AG09309 (cell line): ENCODE data around the gene RNF10.
"Not testable (repeated sequence)": the region's sequence is repeated elsewhere in the genome, so short reads cannot be mapped to it uniquely, and the experiment has no call there.

ENCODE experiments used
- DNase-seq: peaks from one replicate; pipeline ENCODE4 v3.0.0-alpha.2; 2010; ENCODE audit warnings: low read depth
- H3K4me3 ChIP-seq: 2 replicates; pipeline ENCODE4 v1.5.1; 2011; ENCODE audit warnings: mild to moderate bottlenecking, low read depth, low read length, moderate library complexity; ENCODE audit not compliant: control insufficient read depth
- TF ChIP-seq, protein P1 (sequence below): IDR thresholded peaks from 2 replicates; pipeline ENCODE4 v1.5.1; 2011; ENCODE audit warnings: mild to moderate bottlenecking, low read depth, low read length, inconsistent platforms; ENCODE audit not compliant: insufficient read depth, control insufficient read depth; ENCODE audit errors: missing control alignments

Gene RNF10

DNA sequence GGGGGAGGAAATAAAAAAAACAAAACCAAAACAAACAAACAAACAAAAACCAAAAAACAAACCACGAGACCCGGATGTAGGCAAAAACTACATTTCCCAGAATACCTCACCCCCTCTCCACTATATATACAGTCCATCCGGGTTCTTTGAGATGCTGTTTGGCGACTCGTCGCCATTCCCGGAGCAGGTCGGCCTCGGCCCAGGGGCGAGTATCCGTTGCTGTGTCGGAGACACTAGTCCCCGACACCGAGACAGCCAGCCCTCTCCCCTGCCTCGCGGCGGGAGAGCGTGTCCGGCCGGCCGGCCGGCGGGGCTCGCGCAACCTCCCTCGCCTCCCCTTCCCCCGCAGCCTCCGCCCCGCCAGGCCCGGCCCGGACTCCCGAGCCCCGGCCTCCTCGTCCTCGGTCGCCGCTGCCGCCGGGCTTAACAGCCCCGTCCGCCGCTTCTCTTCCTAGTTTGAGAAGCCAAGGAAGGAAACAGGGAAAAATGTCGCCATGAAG is at the start of gene RNF10:
Gene RNF10 (plus strand): TSS at position 154 of the 500 bp plus-strand sequence. CDS start 456 bp downstream, outside the sequence.
- TF ChIP-seq, protein P1, sequence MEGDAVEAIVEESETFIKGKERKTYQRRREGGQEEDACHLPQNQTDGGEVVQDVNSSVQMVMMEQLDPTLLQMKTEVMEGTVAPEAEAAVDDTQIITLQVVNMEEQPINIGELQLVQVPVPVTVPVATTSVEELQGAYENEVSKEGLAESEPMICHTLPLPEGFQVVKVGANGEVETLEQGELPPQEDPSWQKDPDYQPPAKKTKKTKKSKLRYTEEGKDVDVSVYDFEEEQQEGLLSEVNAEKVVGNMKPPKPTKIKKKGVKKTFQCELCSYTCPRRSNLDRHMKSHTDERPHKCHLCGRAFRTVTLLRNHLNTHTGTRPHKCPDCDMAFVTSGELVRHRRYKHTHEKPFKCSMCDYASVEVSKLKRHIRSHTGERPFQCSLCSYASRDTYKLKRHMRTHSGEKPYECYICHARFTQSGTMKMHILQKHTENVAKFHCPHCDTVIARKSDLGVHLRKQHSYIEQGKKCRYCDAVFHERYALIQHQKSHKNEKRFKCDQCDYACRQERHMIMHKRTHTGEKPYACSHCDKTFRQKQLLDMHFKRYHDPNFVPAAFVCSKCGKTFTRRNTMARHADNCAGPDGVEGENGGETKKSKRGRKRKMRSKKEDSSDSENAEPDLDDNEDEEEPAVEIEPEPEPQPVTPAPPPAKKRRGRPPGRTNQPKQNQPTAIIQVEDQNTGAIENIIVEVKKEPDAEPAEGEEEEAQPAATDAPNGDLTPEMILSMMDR: no peak
- peak; percentile 59 for DNase-seq
- H3K4me3 ChIP-seq: peak within 1 kb of the TSS; percentile 71

DNA sequence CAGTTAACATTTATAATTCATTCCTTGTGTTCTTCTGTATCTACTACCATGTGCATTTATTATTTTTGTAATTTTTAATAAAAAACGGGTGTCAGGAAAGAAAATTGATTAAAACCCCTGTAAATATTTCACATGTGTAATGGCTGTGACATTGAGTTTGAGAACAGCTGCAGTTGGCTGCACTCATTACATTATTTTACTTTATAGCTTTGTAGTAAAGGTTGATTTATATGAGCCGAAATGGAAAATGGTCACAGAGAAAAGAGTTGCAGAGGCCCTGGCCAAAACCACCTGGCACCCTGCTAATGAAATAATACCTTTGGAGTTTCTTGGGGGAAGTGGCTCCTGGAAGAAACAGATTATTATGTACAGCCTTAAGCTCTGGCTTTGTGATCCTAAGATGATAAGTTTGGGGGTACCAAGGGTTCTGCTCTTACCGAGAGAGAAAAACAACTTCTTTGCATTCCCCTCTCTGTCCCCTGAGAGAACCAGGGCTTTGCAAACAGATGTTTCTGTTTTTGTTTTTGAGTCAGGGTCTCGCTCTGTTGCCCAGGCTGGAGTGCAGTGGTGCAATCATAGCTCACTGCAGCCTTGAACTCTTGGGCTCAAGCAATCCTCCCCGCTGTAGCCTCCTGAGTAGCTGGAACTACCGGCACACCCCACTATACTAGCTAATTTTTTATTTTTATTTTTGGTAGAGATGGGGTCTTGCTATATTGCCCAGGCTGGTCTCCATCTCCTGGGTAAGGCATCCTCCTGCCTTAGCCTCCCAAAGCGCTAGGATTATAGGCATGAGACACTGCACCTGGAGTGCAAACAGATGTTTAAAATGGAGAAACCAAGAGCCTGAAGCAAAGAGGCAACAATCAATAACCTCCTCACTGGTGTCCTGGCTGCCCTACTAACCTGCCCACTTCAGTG is 47.9 kb upstream of the RNF10 start:
- no peak overlapping the region for H3K4me3 ChIP-seq
- TF ChIP-seq, protein P1: no peak
- no peak for DNase-seq

DNA sequence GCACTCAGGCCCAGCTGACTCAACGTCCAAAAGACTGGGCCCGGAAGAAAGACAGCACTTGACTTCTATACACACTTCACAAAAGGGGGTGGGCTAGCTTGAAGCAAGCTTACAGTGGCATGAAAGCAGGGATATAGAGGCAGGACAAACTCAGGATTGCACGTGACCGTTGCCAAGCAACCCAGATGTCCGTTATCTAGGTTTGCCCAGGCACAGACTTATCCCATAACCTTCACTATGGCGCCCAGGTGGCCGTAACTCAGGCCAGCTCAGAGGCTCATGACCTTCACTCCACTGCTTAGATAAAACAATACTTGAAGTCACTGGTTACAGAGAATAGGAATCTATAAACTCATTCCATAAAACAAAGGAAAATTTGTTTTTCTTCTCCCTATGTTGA is 46.6 kb upstream of the RNF10 start:
- not testable (repeated sequence) for H3K4me3 ChIP-seq, DNase-seq

DNA sequence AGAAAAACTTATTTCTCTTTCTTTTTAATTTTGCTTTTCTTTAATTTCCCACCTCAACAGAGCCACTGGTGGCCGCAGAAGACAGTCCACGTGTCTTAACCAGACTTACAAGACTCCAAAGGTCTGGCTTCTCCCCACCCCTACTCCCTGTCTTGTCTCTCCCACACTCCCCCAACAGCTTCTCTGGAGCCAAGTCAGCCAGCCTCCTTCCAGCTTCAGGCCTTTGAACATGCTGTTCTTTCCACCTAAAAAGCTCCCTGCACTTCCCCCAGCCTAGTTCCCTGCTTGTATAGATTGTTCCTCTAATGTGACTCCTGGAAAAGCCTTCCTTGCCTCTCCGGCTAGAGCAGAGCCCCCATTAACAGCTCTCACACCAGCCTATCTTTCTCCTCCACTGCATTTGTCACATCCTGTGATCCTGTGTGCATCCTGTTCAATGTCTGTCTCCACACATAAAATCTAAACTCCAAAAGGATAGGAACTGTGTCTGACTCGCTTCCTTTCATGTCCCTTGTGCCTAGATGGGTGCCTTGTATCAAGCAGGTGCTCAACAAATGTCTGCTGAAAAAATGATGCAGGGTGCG is 46.0 kb upstream of the RNF10 start:
- H3K4me3 ChIP-seq: no peak overlapping the region
- DNase-seq: no peak
- TF ChIP-seq, protein P1: no peak

DNA sequence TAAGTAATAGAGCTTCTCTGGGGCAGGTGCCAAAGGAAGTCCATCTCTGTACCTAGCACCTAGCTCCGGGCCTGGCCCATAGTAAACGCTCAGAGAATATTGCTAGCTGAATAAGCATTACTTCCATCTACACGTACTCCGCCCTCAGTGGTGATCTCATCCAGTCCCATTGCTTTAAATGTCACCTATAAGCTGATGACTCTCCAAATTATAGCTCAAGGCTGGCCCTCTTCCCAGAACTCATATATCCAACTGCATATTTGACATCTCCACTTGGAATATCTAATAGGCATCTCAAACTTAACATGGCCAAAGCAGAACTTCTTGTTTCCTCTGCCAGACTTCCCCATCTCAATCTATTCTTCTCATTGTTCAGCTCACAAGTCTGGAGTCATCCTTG is 45.1 kb upstream of the RNF10 start:
- TF ChIP-seq, protein P1: no peak
- H3K4me3 ChIP-seq: no peak overlapping the region
- no peak for DNase-seq

DNA sequence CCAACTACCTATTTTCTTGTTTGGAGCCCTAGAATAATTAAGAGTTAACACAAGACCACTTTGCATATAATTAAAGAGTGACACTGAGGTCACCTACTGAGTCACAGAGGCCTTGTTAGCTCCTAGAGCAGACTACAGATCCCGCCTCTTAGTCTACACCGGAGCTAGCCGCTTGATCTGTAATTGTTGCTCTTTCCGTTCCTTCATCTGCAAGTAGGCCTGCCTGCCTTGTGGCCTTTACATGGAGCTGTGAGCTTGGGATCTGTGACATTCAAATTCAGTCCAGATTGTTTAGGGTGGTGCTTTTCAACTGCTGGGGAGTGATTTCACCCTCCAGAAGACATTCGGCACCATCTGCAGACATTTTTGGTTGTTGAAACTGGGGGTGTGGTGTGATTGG is 43.8 kb upstream of the RNF10 start:
- H3K4me3 ChIP-seq: no peak overlapping the region
- TF ChIP-seq, protein P1: no peak
- no peak for DNase-seq

DNA sequence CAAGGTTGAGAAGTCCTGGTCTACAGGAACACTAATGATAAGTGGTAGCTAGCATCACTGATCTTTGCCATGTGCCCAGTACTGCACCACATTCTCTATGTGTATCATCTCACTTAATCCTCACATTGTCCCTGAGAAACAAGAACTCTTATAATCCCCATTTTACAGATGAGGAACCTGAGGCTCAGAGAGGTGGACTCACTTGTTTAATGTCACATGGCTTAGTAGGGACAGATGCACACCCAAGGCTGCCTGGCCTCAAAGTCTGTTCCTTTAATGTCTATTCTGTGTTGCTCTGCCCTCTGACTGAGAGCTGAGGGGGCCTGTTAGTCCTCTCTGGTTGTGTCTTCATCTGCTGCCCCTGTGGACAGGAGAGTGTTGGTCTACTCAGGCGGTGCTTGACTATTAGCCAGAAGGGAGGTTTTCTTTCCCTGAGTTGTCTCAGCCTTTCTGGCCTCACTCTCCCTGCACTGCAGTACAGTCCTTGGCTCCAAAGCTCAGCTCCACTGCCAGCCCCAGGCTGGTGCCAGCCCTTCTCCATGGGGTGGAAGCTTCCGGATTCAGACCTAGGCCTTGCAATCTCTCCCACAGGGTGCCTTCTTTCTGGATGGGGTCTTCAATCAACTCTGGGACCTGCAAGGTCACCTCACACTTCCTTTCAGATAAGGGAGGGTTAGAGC is 43.2 kb upstream of the RNF10 start:
- no peak overlapping the region for H3K4me3 ChIP-seq
- TF ChIP-seq, protein P1: no peak

More for the DNA sequence above, 43.2 kb upstream of the RNF10 start:
- no peak for DNase-seq
